H9 (cell line): ENCODE measurements around the gene UBA1. TPM values are rescaled to one million over a fixed set of nuclear protein-coding genes. Genes with fewer than 3 reads are reported as not detected.

Experiments
- DNase-seq: peaks from one replicate; pipeline ENCODE4 v3.0.0-alpha.2; 2017
- H2AFZ ChIP-seq: one replicate; pipeline ENCODE4 v1.6.1; 2013; ENCODE audit warnings: mild to moderate bottlenecking, low read length, control low read depth, moderate library complexity
- H2AK5ac ChIP-seq: 2 replicates; pipeline ENCODE4 v1.6.1; 2013; ENCODE audit warnings: low read length, control low read depth, mixed read lengths; ENCODE audit not compliant: insufficient read length
- H2BK120ac ChIP-seq: one replicate; pipeline ENCODE4 v1.6.1; 2013; ENCODE audit warnings: low read depth, mild to moderate bottlenecking, low read length, control low read depth, inconsistent platforms; ENCODE audit not compliant: poor library complexity, severe bottlenecking
- H2BK12ac ChIP-seq: 2 replicates; pipeline ENCODE4 v1.6.1; 2013; ENCODE audit warnings: low read length, control low read depth, mixed read lengths, low read depth; ENCODE audit not compliant: insufficient read length
- H2BK15ac ChIP-seq: 2 replicates; pipeline ENCODE4 v1.6.1; 2013; ENCODE audit warnings: low read depth, low read length, control low read depth
- H2BK20ac ChIP-seq: one replicate; pipeline ENCODE4 v1.6.1; 2013; ENCODE audit warnings: low read depth, mild to moderate bottlenecking, low read length, control low read depth, inconsistent platforms; ENCODE audit not compliant: poor library complexity, severe bottlenecking
- H2BK5ac ChIP-seq: 2 replicates; pipeline ENCODE4 v1.6.1; 2013; ENCODE audit warnings: low read length, control low read depth, mixed read lengths; ENCODE audit not compliant: insufficient read length
- H3K14ac ChIP-seq: 2 replicates; pipeline ENCODE4 v1.6.1; 2013; ENCODE audit warnings: low read length, control low read depth; ENCODE audit not compliant: insufficient read depth
- H3K18ac ChIP-seq: 2 replicates; pipeline ENCODE4 v1.6.1; 2013; ENCODE audit warnings: low read depth, mild to moderate bottlenecking, mixed read lengths, low read length, control low read depth; ENCODE audit not compliant: insufficient read length
- H3K23ac ChIP-seq: 2 replicates; pipeline ENCODE4 v1.6.1; 2013; ENCODE audit warnings: low read length, control low read depth, mixed read lengths, low read depth; ENCODE audit not compliant: insufficient read length
- H3K23me2 ChIP-seq: 2 replicates; pipeline ENCODE4 v1.6.1; 2013; ENCODE audit warnings: low read depth, mild to moderate bottlenecking, mixed read lengths, low read length, control low read depth; ENCODE audit not compliant: insufficient read length, poor library complexity, severe bottlenecking
- H3K27ac ChIP-seq: 2 replicates; pipeline ENCODE4 v1.5.1; 2013; ENCODE audit warnings: low read length, control low read depth, mixed read lengths, low read depth; ENCODE audit not compliant: insufficient read length
- H3K27me3 ChIP-seq: 2 replicates; pipeline ENCODE4 v1.6.1; 2013; ENCODE audit warnings: low read length, control low read depth, inconsistent platforms; ENCODE audit not compliant: insufficient read depth
- H3K4ac ChIP-seq: 2 replicates; pipeline ENCODE4 v1.6.1; 2013; ENCODE audit warnings: low read depth, mild to moderate bottlenecking, control low read depth, inconsistent platforms, low read length, moderate library complexity
- H3K4me1 ChIP-seq: 2 replicates; pipeline ENCODE4 v1.6.1; 2013; ENCODE audit warnings: low read length, control low read depth, inconsistent platforms; ENCODE audit not compliant: insufficient read depth
- H3K4me2 ChIP-seq: 2 replicates; pipeline ENCODE4 v1.6.1; 2013; ENCODE audit warnings: low read length, control low read depth, mixed read lengths; ENCODE audit not compliant: insufficient read length, insufficient read depth
- H3K56ac ChIP-seq: 2 replicates; pipeline ENCODE4 v1.6.1; 2013; ENCODE audit warnings: low read depth, mild to moderate bottlenecking, mixed read lengths, low read length, control low read depth; ENCODE audit not compliant: insufficient read length
- H3K79me1 ChIP-seq: 2 replicates; pipeline ENCODE4 v1.6.1; 2013; ENCODE audit warnings: low read depth, mild to moderate bottlenecking, moderate library complexity, low read length, control low read depth, inconsistent platforms; ENCODE audit not compliant: insufficient read depth, poor library complexity, severe bottlenecking
- H3K79me2 ChIP-seq: 2 replicates; pipeline ENCODE4 v1.6.1; 2013; ENCODE audit warnings: low read length, control low read depth, inconsistent platforms; ENCODE audit not compliant: insufficient read depth
- H3K9ac ChIP-seq: 2 replicates; pipeline ENCODE4 v1.6.1; 2013; ENCODE audit warnings: low read length, control low read depth, mixed read lengths; ENCODE audit not compliant: insufficient read length; ENCODE audit errors: extremely low read depth
- H3K9me3 ChIP-seq: one replicate; pipeline ENCODE4 v1.6.1; 2013; ENCODE audit warnings: low read depth, low read length, inconsistent platforms; ENCODE audit not compliant: control insufficient read depth
- H3T11ph ChIP-seq: one replicate; pipeline ENCODE4 v1.6.1; 2013; ENCODE audit warnings: mild to moderate bottlenecking, low read length, control low read depth, inconsistent platforms
- H4K20me1 ChIP-seq: one replicate; pipeline ENCODE4 v1.6.1; 2013; ENCODE audit not compliant: control insufficient read depth, insufficient read length, insufficient read depth
- H4K5ac ChIP-seq: 2 replicates; pipeline ENCODE4 v1.6.1; 2013; ENCODE audit warnings: low read depth, mild to moderate bottlenecking, mixed read lengths, low read length, control low read depth; ENCODE audit not compliant: insufficient read length
- H4K8ac ChIP-seq: replicated peaks from 2 replicates; pipeline ENCODE4 v1.6.1; 2013; ENCODE audit warnings: low read length, control low read depth, mixed read lengths, low read depth; ENCODE audit not compliant: insufficient read length
- H4K91ac ChIP-seq: 2 replicates; pipeline ENCODE4 v1.6.1; 2013; ENCODE audit warnings: low read depth, mild to moderate bottlenecking, moderate library complexity, mixed read lengths, low read length, control low read depth; ENCODE audit not compliant: insufficient read length
- H3K27ac Mint-ChIP-seq, 3 experiments: 2 replicates in 2 of 3; 3 replicates in 1 of 3; pipeline ENCODE4 v1.8.0; 2020 to 2021; ENCODE audit warnings: mixed read lengths in 3 of 3, mild to moderate bottlenecking in 1 of 3, moderate library complexity in 1 of 3
- H3K27me3 Mint-ChIP-seq: 2 replicates; pipeline ENCODE4 v1.8.0; 2021; ENCODE audit warnings: low read depth, mild to moderate bottlenecking, moderate library complexity, mixed read lengths
- H3K36me3 Mint-ChIP-seq, 3 experiments: 2 replicates in 2 of 3; 3 replicates in 1 of 3; pipeline ENCODE4 v1.8.0; 2020 to 2021; ENCODE audit warnings: low read depth in 3 of 3, mixed read lengths in 3 of 3; ENCODE audit not compliant: insufficient read depth in 1 of 3
- H3K4me1 Mint-ChIP-seq, 2 experiments: 2 replicates each; pipeline ENCODE4 v1.8.0; 2020; ENCODE audit warnings: mixed read lengths in 2 of 2
- H3K4me3 Mint-ChIP-seq, 2 experiments: 2 replicates in 1 of 2; 3 replicates in 1 of 2; pipeline ENCODE4 v1.8.0; 2020 to 2021; ENCODE audit warnings: mild to moderate bottlenecking in 2 of 2, mixed read lengths in 2 of 2, moderate library complexity in 1 of 2
- H3K9me3 Mint-ChIP-seq, 2 experiments: 2 replicates in 1 of 2; 3 replicates in 1 of 2; pipeline ENCODE4 v1.8.0; 2020; ENCODE audit warnings: mild to moderate bottlenecking in 2 of 2, mixed read lengths in 2 of 2, moderate library complexity in 1 of 2
- WGBS: extraction: QIAGEN DNeasy Blood & Tissue Kit; methylation state at CpG from one replicate; pipeline ENCODE4 v1.1.7; 2013; ENCODE audit warnings: missing lambda C conversion rate, low lambda C conversion rate, mixed read lengths; ENCODE audit not compliant: insufficient read length; ENCODE audit errors: extremely low coverage; 5-methylcytosine and 5-hydroxymethylcytosine counted together
- total RNA-seq: library from RNA; stranded (reverse); gene quantifications from 2 replicates; pipeline ENCODE4 v1.2.1, GENCODE V29; 2021
- TF ChIP-seq, protein P1 (sequence below): fragments of 200-600 bp; sonication (generic); conservative IDR thresholded peaks from 3 replicates; pipeline ENCODE4 v1.8.0; 2021; ENCODE audit warnings: antibody characterized with exemption, mild to moderate bottlenecking

The UBA1 gene
- total RNA-seq, 1 experiment from 2014 or later: 427 TPM

DNA sequence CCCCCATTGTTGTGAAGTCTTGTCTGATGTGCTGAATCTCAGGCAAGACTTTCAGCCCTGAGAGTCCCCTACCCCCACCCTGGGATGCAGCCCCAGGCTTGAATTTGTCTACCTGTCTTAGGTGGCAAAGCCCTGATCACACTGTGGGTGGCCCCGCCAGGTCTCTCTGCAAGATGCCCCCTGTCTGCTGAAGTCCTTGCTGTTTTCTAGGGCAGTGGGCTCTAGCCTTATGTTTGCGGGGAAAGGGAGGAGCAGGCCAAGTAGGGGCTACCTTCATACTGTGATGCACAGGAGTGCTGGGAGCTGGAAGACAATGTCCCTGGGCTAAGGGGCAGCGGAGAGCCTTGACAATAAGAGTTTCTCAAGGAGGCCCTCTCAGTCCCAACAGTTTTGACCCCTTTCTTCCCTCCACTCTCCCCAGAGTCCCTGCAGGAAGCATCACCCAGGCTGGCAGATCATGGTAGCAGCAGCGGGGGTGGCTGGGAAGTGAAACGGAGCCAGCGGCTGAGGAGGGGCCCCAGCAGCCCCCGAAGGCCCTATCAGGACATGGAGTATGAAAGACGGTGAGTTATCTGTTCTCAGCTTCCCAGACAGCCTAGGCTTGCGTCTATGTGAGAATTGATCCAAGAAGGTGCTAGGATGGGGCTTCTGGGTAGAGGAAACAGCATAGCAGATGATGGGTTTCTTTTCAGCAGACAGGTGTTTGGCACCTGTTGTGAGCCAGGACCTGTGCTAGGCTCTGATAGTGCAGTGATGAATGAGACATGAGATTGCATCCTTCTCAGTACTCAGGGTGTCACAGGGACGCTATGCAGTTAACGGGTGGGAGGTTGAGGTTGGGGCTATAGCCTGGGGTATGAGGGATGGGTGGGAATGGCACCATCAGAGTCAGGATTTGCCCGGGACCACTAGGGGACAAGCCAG lies 46.4 kb upstream of the UBA1 start:
- H3K27ac Mint-ChIP-seq: no peak overlapping the region
- Histone ChIP-seq H3K79me1 (no peaks in the 10 kb centered on the region), H3K9me3 (no peaks in the 10 kb centered on the region), H3K27ac (no peak overlapping the region), H2BK20ac (no peak overlapping the region), H2AK5ac (no peak overlapping the region), H3K4me1 (no peaks in the 10 kb centered on the region; the same call in 1 of the 2 replicates), H3K27me3 (no peaks in the 10 kb centered on the region), H2BK5ac (no peak overlapping the region), H4K8ac (no peak overlapping the region), H3K4ac (no peak overlapping the region), H4K91ac (no peak overlapping the region), H2AFZ (no peak overlapping the region), H4K20me1 (no peaks in the 10 kb centered on the region), H3K23ac (no peak overlapping the region), H3K23me2 (peaks cover 8% of the 10 kb centered on the region), H3K4me2 (peak overlapping the region; percentile 80), H3K56ac (no peak overlapping the region), H3K9ac (no peak overlapping the region), H2BK15ac (no peak overlapping the region), H3T11ph (no peak overlapping the region), H3K18ac (no peak overlapping the region), H2BK120ac (no peak overlapping the region), H3K79me2 (peaks cover 24% of the 10 kb centered on the region), H4K5ac (no peak overlapping the region), H3K14ac (no peak overlapping the region), H2BK12ac (no peak overlapping the region)
- peaks cover 16 to 42% (median 22%) of the 10 kb centered on the region in 3 experiments for H3K36me3 Mint-ChIP-seq
- WGBS: no CpG with 5 or more reads among the region's 12 CpGs
- peak overlapping the region; percentile 23 to 95; a peak in 2 of 5 replicates for H3K4me3 Mint-ChIP-seq
- H3K27me3 Mint-ChIP-seq: no peaks in the 10 kb centered on the region
- H3K9me3 Mint-ChIP-seq: peaks cover 66 to 71% of the 10 kb centered on the region in 2 experiments
- no peak for DNase-seq
- peaks cover 10 to 11% of the 10 kb centered on the region in 2 experiments for H3K4me1 Mint-ChIP-seq
- TF ChIP-seq, protein P1, sequence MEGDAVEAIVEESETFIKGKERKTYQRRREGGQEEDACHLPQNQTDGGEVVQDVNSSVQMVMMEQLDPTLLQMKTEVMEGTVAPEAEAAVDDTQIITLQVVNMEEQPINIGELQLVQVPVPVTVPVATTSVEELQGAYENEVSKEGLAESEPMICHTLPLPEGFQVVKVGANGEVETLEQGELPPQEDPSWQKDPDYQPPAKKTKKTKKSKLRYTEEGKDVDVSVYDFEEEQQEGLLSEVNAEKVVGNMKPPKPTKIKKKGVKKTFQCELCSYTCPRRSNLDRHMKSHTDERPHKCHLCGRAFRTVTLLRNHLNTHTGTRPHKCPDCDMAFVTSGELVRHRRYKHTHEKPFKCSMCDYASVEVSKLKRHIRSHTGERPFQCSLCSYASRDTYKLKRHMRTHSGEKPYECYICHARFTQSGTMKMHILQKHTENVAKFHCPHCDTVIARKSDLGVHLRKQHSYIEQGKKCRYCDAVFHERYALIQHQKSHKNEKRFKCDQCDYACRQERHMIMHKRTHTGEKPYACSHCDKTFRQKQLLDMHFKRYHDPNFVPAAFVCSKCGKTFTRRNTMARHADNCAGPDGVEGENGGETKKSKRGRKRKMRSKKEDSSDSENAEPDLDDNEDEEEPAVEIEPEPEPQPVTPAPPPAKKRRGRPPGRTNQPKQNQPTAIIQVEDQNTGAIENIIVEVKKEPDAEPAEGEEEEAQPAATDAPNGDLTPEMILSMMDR: no peak
